ENCODE measurements around the gene KIF19.

KIF19 gene

DNA sequence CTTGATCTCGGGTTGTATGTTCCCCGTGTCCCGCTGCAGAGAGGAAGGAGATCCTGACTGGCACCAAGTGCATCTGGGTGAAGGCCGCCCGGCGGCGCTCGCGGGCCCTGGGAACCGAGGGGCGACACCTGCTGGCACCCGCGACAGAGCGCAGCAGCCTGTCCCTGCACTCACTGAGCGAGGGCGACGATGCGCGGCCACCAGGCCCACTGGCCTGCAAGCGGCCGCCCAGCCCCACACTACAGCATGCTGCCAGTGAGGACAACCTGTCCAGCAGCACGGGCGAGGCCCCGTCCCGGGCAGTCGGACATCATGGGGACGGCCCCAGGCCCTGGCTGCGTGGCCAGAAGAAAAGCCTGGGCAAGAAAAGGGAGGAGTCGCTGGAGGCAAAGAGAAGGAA lies 28.1 kb downstream of the KIF19 start:
- H3K4me3 ChIP-seq (ENCODE audit: low read depth, low read length) = no peak overlapping the region
- TF ChIP-seq, protein P1, sequence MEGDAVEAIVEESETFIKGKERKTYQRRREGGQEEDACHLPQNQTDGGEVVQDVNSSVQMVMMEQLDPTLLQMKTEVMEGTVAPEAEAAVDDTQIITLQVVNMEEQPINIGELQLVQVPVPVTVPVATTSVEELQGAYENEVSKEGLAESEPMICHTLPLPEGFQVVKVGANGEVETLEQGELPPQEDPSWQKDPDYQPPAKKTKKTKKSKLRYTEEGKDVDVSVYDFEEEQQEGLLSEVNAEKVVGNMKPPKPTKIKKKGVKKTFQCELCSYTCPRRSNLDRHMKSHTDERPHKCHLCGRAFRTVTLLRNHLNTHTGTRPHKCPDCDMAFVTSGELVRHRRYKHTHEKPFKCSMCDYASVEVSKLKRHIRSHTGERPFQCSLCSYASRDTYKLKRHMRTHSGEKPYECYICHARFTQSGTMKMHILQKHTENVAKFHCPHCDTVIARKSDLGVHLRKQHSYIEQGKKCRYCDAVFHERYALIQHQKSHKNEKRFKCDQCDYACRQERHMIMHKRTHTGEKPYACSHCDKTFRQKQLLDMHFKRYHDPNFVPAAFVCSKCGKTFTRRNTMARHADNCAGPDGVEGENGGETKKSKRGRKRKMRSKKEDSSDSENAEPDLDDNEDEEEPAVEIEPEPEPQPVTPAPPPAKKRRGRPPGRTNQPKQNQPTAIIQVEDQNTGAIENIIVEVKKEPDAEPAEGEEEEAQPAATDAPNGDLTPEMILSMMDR (IDR thresholded peaks at IDR 0.05; ENCODE audit: borderline replicate concordance, insufficient read depth, low read depth, low read length) = peak; percentile 98

DNA sequence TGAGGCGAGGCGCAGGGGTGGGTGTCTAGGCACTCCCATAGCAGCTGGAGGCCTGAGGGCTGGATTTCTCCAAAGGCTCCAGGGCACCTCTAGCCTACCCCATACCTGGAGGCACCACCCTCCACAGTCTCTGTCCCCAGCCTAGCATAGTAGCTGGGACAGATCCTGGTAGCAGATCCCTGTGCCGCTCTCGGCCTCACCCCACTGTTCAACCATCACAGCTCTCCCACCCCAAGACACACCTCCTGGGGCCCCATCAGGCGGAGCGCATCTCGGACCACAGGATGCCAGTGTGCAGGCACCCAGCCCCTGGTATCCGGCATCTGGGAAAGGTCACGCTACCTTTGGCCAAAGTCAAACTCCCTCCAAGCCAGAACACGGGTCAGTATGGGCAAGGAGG lies 28.5 kb downstream of the KIF19 start:
- no peak overlapping the region for H3K4me3 ChIP-seq (ENCODE audit: low read depth, low read length)
- TF ChIP-seq, protein P1 (IDR thresholded peaks at IDR 0.05; ENCODE audit: borderline replicate concordance, insufficient read depth, low read depth, low read length) = no peak

DNA sequence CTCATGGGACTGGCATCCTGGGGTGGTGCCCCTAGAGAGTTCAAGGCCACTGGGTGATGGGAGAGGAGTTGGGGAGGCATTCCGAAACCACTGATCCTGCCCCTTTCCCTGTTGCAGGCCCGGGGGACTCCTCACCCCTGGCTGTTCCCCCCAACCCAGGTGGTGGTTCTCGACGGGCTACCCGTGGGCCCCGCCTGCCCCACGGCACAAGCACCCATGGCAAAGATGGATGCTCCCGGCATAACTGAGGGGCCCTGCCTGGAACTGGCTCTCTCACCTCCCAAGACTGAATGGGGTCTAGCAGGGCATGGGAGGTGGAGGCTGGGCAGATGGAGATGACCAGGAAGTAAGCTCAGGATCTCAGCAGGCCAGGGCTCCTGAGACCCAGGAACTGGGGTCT lies 29.0 kb downstream of the KIF19 start:
- H3K4me3 ChIP-seq (ENCODE audit: low read depth, low read length) = no peak overlapping the region
- TF ChIP-seq, protein P1 (IDR thresholded peaks at IDR 0.05; ENCODE audit: borderline replicate concordance, insufficient read depth, low read depth, low read length) = no peak

DNA sequence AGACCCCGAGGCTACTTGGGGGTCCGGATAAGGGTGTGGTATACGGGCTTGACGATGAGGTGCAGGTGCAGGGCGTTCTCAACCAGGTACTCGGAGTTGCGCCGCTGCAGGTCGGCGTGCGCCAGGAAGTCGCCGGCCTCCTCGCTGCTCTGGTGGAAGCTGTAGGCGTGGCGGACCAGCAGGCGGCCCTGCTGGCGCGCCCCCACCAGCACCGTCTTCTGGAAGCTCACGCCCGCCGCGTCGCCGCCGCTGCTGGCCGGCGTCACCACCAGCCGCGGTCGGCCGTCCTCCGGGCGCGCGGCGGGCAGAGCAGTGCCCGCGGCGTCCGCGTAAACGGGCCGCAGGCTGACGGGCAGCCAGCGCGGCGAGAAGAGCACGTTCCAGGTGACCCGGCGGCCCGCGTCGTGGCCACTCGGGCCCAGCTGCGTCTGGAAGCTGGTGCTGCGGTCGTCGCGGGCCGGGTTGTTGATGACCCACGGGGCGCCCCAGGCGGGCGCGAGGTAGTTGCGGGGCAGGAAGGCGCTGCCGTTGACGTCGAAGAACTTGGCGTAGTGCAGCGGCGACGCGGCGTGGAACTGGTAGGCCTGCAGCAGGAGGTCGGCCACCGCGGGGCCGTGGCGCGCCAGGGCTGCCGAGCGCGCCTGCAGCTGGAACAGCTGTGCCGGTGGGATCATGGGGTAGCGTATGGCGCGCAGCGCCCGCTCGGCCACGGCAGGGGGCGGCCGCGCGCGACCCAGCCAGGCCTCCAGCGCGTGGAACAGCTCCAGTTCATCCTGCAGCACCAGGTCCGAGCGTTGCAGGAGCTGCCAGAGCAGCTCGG lies 30.8 kb downstream of the KIF19 start:
- TF ChIP-seq, protein P1 (IDR thresholded peaks at IDR 0.05; ENCODE audit: borderline replicate concordance, insufficient read depth, low read depth, low read length) = no peak
- no peak overlapping the region for H3K4me3 ChIP-seq (ENCODE audit: low read depth, low read length)

DNA sequence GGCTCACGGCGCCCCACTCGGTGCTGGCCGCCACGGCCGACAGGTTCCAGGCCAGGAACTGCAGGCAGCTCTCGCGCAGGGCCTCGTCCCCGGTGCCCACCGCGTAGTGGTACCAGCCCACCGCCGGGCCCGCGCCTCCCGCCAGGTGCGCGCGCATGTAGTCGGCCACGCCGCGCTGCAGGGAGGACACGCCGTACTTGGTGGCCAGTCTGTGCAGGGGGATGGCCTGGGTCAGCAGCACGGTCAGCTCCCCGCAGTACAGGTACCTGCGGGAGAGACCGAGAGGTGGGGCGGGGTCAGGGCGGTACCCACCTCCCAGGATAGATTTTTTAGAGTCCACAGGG lies 31.4 kb downstream of the KIF19 start:
- TF ChIP-seq, protein P1 (IDR thresholded peaks at IDR 0.05; ENCODE audit: borderline replicate concordance, insufficient read depth, low read depth, low read length) = no peak
- no peak overlapping the region for H3K4me3 ChIP-seq (ENCODE audit: low read depth, low read length)

DNA sequence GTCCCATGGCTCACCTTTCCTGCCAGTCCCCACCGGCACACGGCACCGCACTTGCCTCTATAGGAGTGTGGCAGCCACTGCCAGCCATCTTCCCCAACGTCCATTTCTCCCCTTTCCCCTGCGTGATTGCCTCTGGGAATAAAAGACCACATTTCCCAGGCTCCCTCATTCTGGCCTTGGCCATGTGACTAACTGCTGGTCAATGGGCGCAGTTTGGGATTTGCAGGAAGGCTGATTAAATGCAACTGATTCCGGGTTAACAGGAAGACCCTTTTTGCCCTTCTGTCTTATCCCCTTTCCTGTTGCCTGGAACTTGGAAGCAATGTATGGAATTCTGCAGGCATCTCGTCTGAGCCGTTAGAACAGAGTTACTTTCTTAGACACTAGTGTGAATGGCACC lies 32.7 kb downstream of the KIF19 start:
- TF ChIP-seq, protein P1 (IDR thresholded peaks at IDR 0.05; ENCODE audit: borderline replicate concordance, insufficient read depth, low read depth, low read length) = no peak
- no peak overlapping the region for H3K4me3 ChIP-seq (ENCODE audit: low read depth, low read length)

DNA sequence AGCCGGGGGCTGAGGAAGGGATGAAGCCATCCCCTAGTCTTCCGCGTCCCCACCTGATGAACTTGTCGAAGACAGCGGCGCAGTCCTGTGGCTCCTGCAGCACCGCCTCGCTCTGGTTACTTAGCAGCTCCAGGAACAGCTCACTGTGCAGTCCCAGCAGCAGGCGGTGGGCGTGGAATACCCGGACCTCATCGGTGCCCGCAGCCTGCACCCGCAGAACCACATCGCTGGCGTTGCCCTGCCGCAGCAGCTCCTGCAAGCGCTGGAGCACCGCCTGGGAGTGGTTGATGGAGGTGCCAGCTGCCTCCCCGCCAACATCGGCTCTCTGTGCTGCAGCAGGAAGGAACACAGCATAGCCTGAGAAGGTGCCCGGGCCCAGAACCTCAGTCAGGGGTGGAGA lies 33.9 kb downstream of the KIF19 start:
- TF ChIP-seq, protein P1 (IDR thresholded peaks at IDR 0.05; ENCODE audit: borderline replicate concordance, insufficient read depth, low read depth, low read length) = no peak
- H3K4me3 ChIP-seq (ENCODE audit: low read depth, low read length) = no peak overlapping the region

Measured in GM12875 (cell line).